Measurements from ENCODE around the gene ASXL3.

DNA sequence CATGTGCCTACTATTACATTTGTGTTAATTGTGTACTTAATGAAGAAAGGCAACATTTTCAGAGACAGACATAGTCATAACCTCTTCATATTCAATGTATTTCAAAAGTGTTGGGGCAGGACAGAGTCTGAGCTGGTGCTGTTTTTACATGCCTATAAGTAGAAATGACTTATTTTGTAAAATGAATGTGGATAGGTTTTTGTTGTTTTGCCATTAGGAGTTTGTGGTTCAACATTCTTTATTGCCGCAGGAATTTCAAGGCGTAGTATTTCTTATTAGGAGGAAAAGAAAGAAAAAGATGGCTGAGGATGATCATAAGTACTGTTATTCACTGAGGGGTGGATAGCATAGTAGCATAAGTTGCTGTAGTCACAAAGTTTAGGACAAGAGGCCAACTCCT lies 21.2 kb upstream of the ASXL3 start:
- no peak for TF ChIP-seq CTCF (conservative IDR thresholded peaks at IDR 0.05; ENCODE audit: low read depth, low read length)
- no peak for TF ChIP-seq EZH2 (IDR thresholded peaks at IDR 0.05; ENCODE audit: borderline replicate concordance, low read depth, low read length, poor library complexity, severe bottlenecking)
